ENCODE measurements around the gene STXBP6.

STXBP6 gene

DNA sequence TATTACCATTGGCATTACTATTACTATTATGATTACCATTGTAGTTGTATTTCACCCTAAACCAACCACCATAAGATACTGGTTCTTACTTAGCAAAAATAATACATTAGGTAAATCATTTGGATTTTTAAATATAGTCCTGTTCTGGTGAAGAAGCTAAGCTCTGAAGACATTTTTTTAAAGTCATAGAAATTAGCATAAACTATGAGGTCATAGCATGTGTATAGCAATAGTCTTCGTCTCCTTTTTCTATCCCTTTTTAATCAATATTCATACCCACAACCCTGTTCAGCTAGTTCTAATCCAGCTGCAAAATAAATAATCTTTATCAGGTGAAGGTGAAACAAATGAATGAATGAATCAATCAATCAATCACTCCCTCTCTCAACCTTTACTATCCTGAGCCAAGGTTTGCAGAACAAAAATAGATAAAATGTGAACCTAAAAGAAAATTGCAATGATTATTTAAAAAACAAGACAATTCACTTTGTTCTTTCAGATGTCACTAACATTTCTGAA, 134.5 kb downstream of the STXBP6 start:
- DNase-seq (ENCODE audit: low read depth): no peak

DNA sequence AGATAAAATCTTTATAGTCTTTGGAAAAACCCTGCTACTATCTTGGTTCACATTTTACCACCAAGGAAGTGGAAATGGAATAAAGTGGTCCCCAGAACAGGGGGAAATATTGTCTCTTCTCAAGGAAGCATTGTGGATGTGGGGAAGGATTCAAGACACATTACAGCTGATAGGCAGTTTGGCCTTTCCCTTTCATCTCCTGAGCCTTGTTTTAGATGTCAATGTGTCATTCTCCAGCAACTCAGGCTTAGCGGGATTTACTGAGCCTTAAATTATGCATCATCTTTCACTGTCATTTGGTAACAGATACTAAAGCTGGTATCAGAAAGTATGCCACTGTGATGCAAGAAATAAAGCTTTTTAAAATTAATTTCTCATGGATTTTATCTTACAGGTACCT, 136.2 kb downstream of the STXBP6 start:
- DNase-seq (ENCODE audit: low read depth): no peak

DNA sequence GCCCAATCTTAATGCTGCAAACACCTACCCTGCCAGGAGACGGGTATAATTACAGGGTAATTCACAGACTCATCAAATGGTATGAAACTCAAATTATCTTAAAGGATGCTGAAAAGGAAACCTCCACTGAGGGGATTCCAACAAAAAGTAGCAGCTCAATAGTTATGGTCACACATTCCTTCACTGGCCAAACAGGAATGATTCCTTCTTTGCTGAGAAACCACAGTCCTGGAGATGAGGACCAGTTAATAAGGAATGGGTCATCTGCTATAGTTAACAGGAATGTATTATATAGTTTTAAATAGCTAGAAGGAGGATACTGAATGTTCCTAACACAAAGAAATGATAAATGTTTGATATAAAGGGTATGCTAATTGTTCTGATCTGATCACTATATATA, 136.9 kb downstream of the STXBP6 start:
- no peak for DNase-seq (ENCODE audit: low read depth)

DNA sequence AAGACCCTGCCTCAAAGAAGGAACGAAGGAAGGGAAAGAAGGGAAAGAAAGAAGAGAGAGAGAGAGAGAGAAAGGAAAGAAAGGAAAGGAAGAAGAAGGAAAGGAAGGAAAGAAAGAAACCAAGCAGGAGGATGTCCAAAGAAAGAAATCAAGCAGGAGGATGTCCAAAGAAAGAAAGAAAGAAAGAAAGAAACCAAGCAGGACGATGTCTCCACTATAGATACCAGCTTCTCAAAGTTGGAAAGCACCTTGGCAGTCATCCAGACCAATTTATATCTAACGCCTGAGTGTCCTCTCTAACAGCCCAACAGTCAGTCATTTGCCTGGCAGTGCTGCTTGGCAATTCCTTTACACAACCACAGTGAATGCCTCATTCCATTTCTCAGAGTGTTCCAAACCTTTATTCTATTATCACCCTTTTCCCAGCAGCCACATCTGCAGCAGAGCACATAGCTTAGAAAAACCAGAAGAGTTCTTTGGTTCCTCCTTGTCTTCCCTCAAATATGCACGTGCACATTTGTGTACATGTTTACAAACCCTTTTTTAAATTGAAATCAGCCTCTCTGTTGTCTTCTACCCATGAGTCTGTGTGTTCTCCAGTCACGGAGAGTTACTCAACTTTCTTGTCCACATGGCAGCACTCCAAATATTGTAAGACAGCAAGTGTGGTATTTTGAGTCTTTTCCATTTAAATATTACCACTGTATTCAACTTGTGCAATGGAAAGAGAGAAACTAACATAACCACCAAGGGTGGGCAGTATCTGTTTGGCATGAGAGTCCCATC, 138.4 kb downstream of the STXBP6 start:
- DNase-seq (ENCODE audit: low read depth): no peak

DNA sequence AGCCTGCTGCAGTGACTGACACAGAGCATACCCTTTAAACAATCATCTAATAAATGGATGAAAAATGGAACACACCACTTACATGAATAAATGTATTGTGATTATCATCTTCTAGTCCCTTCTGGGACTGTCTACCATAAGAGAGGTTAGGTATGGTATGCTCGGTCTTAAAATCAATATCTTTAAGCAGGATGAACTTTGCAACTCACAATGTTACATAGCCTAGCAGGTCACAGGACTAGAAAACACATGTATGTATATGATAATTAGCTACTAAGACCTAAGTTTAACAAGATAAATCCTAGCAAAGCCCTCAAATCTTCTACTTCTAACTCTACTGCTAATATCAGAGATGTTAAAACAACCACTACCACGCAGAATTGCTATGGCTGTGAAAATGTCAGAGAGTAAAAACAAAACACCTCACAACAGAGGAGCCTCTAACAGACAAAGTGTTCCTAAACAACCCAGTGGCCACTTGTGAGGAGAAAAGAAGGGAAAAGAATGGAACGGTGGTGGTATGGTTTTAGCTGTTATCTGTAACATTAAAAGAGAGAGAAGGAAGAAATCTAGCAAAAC, 139.4 kb downstream of the STXBP6 start:
- DNase-seq (ENCODE audit: low read depth): no peak

DNA sequence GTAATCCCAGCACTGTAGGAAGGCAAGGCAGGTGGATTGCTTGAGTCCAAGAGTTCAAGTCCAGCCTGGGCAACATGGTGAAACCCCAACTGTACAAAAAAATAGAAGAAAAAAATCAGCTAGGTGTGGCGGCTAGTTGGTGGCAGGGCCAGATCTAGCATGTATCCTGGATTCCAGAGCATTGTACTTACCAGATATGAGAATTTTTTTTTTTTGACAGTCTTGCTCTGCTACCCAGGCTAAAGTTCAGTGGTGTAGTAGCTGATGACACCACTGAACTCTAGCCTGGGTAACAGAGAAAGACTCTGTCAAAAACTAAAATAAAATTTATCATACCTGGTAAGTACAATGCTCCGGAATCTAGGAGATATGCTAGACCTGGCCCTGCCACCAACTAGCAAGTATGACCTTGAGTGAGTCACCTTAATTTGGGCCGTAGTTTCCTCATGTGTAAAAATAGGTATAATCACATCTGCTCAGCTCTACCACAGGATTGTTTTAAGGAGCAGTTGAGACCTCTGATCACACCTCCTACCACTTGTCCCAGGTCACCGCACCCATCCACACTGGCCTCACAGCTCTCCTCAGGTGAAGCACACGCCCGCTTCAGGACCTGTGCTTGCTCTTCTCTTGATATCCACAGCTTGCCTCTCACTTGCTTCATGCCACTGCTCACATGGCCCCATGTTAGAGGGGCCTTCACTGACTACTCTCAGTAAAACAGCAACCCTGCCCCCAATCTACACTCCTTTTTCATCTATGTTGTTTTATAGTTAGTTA, 140.2 kb downstream of the STXBP6 start:
- no peak for DNase-seq (ENCODE audit: low read depth)

DNA sequence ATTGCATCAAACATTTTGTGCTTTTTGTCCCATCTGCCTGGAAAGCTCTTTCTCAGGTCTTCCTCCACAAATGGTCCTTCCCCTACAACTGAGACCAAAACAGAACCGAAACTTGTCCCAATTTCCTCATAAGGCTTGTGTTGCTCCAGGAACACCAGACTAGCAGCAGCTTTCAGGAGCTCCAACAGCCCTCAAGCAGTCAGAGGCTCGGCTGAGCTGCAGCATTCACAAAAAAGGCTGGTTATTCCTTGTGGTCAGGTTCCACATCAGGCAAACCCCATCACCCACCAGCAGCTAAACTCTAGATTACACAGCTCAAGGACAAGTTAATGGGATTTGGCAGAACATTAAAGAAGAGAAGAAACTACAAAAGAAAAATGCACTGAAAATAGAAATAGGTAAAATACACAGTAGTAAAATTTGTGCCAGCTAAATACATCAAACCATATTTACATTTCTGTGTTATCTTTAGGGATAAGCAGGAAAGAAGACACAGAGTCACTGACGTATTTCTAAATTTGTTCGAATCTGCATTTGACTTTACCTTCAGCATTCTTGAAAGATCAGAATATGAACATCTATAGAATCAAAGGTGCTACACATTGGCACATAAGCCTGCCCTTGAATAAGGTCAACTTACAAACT, 141.2 kb downstream of the STXBP6 start:
- DNase-seq (ENCODE audit: low read depth): no peak

DNA sequence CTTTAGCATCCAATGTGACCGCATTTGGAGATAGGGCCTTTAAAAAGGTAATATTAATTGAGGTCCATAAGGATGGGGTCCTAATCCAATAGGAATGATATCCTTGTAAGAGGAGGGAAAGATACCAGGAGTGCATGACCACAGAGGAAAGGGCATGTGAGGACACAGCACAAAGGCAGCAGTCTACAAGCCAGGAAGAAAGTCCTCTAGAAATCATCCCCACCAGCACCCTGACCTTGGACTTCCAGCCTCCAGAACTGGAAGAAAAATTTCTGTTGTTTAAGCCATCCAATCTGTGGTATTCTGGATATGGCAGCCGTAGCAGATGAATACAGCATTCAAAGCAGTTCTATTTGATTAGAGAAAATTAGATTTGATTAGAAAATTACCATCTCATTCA, 145.4 kb downstream of the STXBP6 start:
- no peak for DNase-seq (ENCODE audit: low read depth)

DNA sequence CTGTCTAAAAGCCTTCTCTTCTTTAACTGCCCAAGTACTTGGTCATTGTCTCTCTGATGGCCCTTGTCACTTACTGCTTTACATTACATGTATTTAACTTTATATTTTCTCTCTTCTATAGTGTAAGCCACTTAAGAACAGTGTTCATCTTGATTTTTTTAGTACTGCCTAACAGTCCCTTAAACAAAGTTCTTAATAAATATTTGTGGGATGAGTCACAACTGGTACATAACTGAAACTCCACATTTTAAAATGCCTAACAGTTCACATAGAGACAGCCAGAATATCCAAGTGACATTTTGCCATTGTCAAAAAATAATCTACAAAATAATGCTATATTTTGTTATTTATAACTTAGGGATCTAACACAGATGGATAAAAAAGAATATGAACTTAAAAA, 146.6 kb downstream of the STXBP6 start:
- no peak for DNase-seq (ENCODE audit: low read depth)

DNA sequence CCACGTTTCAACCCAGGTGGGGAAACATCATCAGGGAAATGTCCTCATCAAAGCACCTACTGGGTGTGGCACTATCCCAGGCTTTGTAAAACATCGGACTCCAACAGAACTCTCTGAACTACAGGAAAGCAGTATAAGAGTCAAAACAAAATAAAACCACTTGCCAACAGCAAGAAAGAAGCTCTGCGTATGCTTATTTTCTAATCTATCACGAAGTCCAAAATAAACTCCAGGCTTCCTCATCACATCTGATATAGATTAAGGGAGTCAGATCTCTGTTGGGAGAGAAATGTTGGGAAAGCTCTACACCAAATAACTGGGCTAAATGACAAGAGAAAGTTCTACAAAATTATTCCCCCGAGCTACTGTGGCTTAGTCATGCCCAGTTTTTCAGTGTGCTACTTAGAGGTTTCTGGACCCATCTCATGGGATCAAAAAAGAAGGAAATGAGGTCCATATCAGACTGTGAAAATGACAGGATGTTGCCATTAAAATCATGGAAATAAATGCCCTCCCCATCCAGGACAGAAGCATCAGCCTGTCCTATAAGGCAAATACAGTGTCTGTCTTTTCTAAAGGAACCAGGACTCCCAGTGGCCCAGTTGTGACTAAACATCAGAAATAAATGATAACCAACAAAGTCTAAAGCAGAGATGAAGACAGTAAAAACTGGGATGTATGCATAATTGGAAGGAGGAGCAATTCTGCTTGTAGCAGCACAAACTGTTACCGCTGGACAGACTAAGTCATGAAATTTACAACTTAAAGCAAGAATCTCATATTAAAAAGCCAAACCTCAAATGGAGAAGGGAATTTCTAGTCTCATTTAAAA, 149.5 kb downstream of the STXBP6 start:
- no peak for DNase-seq (ENCODE audit: low read depth)

DNA sequence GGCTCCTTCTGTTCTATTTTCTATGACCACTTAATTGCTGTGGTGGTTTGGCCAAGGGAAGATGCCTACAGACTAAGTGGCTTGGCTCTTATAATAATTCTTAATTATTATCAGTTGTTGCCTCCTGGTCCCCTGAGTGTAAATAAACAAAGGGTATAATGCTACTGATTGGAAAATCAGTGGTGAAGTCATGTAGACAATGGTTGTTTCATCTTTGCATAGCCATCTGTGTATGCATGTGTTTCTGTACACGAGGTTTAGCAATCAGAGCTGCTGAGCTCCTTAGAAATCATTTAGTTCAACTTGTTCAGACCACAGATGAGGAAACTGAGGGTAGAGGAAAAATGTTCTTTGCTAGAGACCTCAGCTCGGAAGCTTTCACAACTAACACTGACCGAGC, 152.2 kb downstream of the STXBP6 start:
- no peak for DNase-seq (ENCODE audit: low read depth)

DNA sequence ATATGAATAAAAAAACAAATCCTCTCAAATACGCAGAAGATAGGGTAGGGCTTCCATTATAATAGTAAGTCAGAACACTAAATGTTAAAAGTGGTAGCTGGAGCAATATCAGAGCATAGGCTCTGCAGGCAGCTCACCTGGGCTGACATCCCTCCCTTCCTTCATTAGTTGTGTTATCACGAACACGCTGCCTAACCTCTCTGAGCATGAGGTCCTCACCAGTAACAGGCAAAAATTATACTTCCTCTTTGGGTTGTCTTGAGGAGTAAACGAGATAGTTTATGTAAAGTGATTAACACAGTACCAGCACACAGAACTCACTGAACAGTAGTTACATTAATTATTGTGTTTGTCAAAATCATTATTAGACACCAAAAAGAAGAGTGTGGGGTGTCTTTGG, 154.3 kb downstream of the STXBP6 start:
- DNase-seq (ENCODE audit: low read depth): no peak

DNA sequence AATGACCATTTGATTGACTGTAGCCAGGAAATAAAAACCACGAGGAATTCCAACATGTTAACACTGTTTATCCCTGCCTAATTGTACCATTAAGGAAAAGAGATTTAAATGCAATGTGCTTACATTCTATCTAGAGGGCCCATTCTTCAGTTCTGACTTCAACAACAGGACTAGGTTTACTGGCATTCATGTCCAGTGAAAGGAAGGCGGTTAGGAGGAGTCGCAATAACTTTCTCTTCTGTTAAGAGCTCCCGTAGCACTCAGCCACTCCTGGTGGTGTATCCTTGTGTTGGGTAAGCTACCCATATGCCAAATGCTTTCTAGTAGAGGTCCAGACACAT, 154.7 kb downstream of the STXBP6 start:
- no peak for DNase-seq (ENCODE audit: low read depth)

DNA sequence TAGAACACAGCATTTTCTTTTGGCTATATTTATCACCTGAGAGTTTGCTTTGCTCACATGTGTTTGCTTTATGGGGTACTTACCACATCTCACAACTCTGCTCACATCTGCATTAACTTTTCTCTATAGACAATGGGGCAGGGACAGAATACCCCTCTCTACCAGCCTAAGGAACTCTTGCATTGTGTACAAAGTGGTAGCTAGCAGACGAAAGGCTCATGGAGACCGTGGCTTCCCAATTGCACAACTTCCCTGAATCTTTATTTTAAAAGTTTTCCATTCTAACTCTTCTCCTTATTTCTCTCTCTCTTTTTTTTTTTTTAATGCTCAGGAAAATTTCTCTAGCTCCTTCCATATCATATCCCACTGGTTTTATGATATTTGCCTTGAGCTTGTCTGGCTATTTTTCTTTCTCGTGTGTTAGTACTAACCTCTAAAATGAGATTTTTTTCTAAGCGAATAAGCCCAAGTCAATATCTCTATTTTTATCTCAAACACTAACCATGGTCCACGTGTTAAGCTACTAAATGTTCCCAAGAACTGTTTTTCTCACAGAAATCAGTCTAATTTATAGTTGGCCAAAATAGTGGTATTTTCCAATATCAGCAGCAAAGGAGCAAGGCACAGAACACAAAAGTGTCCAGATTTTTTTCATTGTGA, 155.2 kb downstream of the STXBP6 start:
- no peak for DNase-seq (ENCODE audit: low read depth)

DNA sequence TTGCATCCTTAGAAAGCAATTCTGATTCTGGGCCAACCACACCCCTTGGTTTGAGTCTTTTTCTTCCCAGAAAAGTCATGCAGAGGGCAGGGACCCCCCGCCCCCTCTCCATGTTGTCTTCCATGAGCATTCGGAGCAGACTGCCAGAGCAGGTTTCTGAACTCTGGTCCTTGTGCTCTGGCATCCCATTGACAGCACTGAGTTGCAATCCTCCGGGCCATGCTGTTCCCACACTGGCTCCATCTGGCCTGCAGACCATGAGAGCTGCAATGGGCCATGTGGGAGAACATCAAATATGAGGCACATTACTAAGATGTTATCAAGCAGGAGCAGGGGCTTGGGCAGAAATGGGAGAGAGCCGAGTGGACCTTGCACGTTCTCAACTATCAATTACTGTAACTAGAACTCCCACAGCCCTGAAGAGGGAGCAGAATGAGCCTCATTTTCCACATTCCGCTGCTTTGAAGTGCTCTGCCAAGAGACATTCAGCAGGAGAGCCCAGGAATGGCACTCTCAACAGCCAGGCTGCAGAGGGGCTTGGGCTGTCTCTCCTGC, 157.4 kb downstream of the STXBP6 start:
- DNase-seq (ENCODE audit: low read depth): no peak

DNA sequence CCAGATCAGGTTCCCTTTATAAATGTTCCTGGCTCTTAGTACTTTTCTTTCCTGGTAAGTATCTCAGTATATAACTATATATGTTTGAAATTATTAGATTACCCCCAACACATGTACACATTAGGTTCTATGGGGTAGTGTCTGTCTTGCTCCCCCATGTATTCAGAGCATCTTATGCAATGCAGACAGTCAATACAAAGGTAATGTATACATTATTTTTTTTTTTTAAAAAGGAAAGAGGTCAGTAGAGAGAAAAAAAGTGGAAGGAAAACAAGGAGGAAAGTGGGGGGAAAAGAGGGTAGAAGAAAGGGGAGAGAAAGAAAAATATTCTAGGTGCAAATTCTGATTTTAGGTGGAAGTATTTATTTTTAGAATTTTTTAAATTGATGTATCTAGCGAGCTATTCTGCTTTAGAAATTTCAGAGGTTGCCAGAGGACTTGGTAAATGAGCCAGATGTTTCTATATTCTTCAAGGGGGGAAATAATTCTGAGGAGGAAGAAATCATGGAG, 157.9 kb downstream of the STXBP6 start:
- DNase-seq (ENCODE audit: low read depth): no peak

DNA sequence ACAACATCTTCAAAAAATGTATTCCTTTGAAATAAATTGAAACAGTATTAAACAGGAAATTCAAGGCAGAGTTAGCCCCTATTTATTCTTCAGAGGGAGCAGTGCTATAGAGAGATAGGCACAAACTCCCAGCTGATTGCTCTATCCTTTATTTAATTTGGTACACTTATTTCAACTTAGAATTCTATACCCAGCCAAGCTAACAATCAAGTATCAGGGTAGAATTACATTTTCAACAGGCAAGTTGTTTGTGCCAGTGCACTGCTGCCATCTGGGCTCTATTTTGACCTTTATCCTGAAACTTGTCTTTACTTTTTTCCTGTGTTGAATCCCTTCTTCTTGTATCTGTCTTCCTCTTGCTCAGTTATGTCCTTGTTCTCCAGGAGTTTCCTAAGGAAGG, 159.2 kb downstream of the STXBP6 start:
- DNase-seq (ENCODE audit: low read depth): no peak

DNA sequence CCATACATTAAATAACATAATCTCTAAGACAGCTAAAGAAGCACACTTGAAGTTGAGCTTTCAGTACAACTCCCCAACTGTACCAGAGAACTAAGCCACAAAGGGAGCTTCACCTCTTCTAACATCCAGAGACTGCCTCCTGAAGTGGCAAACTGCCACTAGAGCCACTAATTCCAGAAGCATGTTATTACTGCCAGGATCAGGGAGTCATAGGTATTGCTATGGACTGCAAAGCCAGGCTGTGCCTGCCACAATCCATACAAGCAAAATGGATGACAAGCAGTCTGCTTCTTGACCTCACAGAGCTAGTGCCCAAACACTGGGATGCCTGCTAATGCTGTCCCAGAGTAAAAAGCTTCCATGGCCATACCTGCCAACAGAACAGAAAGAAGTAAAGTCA, 160.1 kb downstream of the STXBP6 start:
- no peak for DNase-seq (ENCODE audit: low read depth)

DNA sequence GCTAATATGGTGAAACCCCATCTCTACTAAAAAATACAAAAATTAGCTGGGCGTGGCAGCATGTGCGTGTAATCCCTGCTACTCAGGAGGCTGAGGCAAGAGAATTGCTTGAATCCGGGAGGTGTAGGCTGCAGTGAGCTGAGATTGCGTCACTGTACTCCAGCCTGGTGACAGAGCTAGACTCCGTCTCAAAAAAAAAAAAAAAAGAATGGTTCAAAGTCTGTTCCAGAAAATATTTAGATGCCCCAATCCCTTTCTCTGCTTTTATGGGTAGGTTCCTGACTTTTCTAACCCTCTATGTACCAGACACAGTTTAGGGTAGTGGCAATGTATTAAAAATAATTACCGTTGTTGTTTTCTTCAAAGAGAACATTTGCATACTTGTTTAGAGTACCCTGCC, 161.4 kb downstream of the STXBP6 start:
- no peak for DNase-seq (ENCODE audit: low read depth)

DNA sequence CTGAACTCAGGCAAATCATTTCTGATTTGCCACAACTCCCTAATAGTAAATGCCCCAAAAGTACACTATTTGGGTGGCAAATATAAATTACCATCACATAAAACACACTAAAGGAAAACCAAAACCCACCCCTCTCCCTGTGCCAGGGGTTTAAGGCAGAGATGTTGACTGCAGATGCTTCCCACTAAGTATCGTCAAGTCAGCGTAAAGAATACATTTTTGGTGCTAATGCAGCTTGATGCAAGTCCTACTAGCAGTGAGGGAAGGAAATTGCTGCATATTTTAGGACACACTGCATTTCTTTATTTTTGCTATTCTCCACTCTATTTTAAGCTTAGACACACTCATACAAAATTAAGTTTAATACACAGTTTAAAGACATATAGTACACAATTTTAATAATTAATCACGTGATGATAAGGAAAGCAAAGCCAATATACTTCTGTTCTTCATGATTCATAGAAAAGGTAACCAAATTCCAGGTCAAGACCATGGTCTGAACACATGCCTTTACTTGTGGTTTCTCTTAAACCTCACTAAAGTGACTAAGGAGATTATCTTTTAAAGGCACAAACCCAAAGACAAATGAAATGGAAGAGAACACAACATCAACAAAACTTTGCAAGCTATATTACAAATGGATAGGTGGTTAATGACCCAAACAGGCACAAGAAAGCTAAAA, 162.2 kb downstream of the STXBP6 start:
- DNase-seq (ENCODE audit: low read depth): no peak

All from T-helper 22 cell (primary cell).